GM21717 (cell line): ENCODE measurements around the gene TEAD2.
A peak's percentile ranks its signal among the peaks of the same experiment; 100 is the strongest.
"Not testable (repeated sequence)": the region's sequence is repeated elsewhere in the genome, so short reads cannot be mapped to it uniquely, and the experiment has no call there.

Experiments
- ATAC-seq: cut with Tn5 transposase; IDR thresholded peaks from one replicate; pipeline ENCODE4 v1.9.1; 2021; ENCODE audit warnings: mild to moderate bottlenecking, moderate library complexity; ENCODE audit not compliant: unreplicated experiment

TEAD2 gene

DNA sequence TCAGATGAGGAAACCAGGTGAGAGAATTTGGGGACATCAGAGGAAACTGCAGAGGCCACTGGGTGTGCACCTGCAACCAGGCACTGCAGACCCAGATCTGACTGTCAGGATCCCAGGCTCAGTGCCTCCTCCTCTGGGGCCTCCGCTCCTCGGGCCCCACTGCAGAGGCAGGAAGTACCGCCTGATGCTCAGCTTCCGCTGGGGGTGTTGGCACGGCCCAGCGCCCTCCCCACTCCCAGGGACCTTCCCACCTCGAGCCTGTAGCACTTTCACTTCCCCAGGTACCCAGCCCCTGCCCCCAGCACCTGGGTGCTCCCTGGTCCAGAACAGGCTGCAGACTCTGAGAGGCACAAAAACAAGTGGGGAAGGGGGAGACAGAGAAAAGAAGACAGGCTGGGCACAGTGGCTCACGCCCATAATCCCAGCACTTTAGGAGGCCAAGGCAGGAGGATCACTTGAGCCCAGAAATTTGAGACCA, 28.4 kb downstream of the TEAD2 start:
- ATAC-seq: peak; percentile 35

DNA sequence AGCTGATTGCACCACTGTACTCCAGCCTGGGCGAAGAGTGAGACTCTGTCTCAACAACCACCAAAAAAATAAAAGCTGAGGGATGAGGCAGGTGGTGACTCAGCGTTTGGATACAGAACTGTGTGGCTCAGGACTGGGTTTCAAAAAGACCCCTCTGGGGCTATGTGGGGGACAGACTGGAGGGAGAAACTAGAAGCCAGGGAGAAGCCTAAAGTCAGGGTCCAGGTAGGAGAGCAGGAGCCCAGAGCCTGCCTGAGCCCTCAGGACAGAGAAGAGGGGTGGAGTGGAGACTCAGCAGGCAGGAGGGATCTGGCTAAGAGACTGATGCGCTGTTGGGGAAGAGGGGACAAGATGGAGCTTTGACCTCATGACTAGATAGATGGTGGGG, 28.8 kb downstream of the TEAD2 start:
- no peak for ATAC-seq

DNA sequence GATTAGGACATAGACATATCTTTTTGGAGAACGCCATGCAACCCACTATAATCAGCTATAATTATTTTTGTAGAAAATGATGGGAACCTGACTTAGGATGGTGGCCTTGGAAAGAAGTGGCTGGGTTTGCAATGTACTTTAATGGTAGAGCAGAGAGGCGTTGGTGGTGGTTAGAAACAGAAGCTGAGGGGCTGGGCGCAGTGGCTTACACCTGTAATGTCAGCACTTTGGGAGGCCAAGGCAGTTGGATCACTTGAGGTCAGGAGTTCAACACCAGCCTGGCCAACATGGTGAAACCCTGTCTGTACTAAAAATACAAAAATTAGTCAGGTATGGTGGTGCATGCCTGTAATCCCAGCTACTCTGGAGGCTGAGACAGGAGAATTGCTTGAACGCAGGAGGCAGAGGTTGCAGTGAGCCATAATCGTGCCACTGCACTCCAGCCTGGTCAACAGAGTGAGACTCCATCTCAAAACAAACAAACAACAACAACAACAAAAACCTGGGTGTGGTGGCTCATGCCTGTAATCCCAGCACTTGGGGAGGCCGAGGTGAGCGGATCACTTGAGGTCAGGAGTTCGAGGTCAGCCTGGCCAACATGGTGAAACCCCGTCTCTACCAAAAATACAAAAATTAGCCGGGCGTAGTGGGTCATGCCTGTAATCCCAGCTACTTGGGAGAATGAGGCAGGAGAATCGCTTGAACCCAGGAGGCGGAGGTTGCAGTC, 29.4 kb downstream of the TEAD2 start:
- ATAC-seq: not testable (repeated sequence)

DNA sequence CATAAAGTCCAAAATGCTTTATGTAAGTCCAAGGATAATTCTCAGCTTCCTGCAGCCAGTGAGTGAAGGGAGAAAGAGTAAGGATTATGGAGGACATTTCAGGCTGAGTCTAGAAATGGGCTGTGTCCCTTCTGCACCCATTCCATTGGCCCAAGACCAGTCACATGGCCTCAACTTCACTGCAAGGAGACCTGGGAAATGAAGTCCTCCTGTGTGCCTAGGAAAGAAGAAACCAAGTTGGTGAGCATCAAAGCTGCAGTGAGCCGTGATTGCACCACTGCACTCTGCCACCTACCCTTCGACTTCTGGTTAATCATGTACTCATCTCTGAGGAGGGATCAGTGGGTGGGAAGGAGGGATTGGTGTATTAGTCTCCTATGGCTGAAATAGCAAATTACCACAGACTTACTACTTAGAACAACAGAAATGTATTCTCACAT, 30.6 kb downstream of the TEAD2 start:
- peak; percentile 32 for ATAC-seq

DNA sequence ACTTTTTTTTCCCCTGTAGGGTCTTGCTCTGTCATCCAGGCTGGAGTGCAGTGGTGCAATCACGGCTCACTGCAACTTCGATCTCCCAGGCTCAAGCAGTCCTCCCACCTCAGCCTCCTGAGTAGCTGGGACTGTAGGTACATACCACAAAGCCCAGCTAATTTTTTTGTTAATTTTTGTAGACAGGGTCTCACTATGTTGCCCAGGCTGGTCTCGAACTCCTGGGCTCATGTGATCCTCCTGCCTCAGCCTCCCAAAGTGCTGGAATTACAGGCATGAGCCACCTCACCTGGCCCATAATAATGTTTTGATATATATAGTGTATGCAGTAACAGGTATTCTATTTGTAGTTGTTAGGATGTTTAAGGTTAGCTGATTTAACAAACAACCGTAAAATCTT, 31.0 kb downstream of the TEAD2 start:
- ATAC-seq: not testable (repeated sequence)

DNA sequence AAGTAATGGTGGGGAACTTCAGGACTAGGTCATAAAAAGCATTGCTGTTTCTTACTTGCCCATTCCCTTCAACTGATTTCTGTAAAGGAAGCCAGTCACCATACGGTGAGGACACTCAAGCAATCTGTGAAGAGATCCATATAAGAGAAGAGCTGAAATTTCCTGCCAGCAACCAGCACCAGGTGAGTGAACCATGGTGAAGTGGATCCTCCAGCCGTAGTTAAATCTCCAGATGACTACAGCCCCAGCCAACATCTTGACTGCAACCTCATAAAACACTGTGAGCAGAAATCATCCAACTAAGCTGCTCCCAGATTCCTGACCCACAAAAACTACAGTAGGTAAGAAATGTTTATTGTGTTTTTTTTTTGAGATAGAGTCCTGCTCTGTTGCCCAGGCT, 33.5 kb downstream of the TEAD2 start:
- ATAC-seq: no peak

DNA sequence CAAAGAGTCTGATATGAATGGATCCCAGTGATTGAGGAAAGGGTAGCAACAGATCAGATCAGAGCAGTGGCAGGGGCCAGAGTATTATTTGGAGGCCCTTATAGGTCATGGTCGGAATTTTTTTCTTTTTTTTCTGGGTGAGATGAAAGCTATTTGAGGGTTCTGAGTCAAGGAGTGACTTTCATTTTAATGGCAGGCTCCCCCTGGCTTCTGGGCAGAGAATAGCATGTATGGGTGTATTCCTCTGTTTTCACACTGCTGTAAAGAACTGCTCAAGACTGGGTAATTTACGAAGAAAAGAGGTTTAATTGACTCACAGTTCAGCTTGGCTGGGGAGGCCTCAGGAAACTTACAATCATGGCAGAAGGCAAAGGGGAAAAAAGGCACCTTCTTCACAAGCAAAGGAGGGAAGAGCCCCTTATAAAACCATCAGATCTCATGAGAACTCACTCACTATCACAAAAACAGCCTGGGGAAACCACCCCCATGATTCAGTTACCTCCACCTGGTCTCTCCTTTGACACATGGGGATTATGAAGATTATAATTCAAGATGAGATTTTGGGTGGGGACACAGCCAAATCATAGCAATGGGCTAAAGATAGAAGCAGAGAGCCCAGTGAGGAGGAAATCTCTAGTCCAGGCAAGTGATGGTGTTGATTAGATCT, 34.2 kb downstream of the TEAD2 start:
- no peak for ATAC-seq

DNA sequence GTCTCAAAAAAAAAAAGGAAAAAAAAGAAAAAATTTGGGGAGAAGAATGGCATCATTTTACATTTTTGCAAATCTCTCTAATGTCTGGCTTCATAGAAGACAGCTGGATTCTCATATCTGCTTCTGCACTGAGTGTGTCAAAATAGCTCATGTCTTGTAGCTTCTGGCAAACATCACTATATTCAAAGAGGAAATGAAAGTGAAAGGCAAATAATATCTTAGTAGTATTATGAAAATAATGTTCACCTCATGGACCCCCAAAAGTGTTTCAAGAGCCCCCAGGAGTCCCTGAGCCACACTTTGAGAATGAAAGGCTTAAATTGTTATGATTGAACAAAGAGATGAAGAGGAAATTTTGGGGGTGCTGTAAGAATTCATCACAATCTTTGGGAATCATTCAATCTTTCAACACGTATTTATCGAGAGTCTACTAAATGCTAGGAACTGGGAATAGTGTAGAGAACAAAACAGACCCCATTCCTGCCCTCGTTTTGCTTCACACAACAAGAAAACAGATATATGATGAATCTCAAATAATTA, 36.0 kb downstream of the TEAD2 start:
- ATAC-seq: no peak

DNA sequence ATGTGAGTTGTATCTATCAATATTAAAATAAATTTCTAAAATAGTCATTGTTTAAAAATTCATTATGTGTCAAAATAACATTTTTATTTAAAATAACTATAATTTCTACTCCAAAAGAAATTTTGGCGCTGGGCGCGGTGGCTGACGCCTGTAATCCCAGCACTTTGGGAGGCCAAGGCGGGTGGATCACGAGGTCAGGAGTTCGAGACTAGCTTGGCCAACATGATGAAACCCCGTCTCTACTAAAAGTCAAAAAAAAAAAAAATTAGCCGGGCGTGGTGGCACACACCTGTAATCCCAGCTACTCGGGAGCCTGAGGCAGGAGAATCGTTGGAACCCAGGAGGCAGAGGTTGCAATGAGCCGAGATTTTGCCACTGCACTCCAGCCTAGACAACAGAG, 36.5 kb downstream of the TEAD2 start:
- ATAC-seq: not testable (repeated sequence)

DNA sequence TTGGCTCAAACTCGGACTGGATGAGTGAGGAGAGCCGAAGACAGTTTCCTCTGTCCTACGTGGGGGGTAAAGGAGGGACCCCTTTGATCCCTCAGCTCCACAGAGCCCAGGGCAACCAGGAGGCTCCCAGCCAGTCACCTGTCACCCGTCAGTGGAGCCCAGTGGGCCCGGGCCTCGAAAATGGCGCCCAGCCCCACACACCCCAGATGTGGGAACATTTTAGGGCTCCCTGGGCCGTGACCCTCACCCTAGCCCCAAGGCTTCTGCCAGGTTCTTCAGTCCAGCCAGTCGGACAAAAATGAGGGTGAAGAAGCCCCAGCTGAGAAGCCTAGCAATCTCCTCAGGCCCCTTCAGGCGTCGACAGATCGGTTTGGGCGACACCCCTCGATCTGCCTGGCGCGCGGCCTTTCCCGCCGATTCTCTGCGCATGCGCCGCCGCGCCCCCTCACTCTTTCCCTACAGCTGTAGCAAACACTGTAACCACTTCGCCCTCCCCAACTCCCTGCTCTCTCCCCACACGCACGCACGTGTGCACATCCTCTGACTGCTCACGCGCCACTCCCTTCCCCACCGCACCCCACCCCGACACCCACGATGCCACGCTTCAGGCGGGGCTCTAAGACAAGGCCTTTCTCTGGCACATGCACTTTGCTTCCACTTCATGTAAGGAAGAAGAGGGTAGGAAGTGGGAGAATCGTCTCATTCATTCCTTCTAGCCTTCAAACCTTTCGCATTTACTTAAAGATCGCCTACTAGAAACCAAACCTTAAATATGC, 37.2 kb downstream of the TEAD2 start, which contains the start of gene SLC6A16:
TSS of gene SLC6A16 (minus strand) at position 391 of the 776 bp plus-strand sequence. CDS start 13,844 bp downstream, outside the sequence.
- ATAC-seq: no peak

DNA sequence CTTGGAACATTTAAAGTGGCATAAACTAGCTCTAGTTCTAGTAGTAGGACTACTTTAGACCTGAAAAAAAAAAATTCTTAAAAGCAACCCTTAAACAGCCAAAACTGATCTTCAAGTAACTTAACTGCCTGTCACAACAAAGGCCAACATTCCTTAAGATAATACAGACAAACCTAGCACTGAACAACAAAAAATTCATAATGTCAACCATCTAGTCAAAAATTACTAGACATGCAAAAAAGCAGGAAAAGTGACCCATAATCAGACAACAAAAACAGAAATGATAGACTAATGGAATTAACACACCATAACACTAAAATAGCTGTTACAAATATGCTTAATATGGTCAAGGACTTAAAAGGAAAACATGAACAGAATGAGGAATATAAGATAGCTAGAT, 43.9 kb downstream of the TEAD2 start:
- ATAC-seq: no peak

DNA sequence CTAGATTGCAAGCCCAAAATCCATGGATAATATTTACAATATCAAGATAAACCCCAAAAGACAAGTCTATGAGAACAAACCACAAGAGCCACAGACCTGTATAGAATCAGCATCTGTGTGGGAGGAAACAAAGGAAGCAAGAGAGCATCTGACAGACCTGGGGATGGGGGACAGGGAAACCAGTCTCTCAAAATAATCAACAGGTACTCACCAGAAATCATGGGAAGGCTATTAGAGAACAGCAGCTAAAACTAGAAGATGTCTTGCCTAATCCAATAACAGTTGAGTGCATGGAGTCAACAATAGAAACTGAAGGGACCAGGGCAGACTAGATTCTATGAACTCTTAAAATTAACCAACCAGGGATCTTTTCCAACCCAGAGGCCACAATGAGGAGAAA, 45.9 kb downstream of the TEAD2 start:
- ATAC-seq: no peak

DNA sequence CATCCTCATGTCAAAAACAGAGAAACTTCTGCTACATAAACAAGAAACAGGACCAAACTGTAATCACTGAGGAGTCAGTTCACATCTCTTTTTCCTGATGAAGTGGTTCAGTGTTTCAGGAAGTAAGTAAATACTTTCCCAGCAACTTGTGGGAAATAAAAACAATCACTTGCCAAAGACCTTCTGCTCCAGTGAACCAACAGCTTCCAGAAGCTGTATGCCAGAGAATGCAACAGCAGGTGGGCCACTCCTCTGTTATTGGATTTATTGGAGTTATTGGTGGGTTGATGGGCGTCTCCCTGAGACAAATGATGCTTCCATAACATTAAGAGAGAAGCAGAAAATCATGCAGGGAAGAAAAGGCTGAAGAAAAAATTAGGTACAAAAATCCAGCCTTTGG, 47.1 kb downstream of the TEAD2 start:
- no peak for ATAC-seq

DNA sequence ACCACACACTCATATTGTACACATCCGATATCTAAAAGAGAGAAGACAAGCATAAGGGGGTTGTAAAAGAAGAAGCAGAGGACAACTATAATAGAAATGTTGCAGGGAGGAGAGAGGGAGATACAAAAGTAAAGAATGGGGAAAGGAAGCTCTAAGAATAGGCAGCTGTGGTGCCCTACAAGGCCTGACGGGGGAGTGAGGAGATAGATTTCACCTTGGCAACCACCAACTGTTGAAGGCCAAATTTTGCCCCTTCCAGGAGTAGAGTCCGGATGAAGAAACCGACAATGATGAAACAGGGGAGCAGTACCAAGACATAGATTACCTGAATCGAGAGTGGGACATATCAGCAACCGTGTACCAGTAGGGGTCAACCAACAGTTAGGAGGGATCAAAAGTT, 53.1 kb downstream of the TEAD2 start:
- ATAC-seq: no peak

DNA sequence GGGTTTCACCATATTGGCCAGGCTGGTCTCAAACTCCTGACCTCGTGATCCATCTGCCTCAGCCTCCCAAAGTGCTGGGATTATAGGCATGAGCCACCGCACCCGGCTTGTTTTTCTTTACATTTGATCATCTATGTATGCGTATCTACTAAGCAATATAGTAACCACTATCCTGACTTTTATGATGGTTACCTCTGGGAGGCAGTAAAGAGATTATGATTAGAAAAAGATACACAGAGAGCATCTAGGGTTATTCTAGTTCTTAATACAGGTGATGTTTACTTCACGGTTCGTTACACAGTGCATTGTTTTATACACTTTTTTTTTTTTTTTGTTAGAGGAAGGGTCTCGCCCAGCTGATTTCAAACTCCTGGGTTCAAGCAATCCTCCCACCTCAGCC, 55.5 kb downstream of the TEAD2 start:
- ATAC-seq: not testable (repeated sequence)

DNA sequence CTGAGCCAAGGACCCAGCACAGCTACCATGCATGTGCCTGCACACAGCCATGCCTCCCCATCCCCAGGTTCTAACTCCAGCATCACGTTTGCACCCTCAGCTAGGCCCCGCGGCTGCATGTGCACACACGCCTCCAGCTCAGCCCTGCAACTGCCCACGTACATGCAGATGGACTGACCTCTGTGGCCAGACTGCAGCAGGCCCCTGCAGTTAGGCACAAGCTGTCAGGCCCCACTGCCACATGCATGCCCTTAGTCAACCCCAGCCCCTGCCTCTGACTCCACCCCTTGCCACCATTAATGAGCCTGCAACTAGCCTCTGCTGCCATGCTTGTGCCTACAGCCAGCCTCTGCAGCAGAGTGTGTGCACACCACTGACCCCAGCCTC, 60.4 kb downstream of the TEAD2 start:
- ATAC-seq: no peak

DNA sequence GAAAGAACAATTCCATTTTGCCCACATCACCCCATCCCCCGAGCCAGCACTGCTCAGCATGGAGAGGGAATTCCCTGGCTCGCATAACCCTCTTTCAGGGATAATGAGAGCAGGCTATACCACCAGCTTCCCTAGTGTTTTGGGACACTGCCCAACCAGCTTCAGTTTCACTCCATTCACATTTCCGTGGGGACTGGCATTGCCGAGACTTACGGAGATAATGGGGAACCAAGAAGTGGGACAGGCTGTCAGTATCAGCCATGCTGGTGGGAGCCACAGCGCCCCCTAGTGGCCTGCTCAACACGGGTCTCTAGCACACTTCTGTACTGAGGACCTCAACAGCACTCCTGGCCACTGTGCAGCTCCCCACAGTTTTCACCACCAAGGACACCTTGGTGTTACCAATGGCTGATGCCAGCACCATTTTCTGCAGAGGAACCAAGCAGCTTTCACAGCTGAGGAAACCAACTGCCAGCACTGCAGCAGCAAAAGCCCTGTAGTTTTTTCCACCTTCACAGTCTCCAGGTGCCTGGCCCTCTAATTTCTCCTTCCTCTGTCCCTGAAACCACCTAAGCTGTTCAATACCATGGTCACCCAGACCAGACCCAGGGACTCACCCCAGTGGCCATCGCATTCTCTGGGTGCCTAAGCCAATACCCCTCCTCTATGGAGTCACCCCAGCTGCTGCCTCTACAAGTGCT, 60.9 kb downstream of the TEAD2 start:
- no peak for ATAC-seq

DNA sequence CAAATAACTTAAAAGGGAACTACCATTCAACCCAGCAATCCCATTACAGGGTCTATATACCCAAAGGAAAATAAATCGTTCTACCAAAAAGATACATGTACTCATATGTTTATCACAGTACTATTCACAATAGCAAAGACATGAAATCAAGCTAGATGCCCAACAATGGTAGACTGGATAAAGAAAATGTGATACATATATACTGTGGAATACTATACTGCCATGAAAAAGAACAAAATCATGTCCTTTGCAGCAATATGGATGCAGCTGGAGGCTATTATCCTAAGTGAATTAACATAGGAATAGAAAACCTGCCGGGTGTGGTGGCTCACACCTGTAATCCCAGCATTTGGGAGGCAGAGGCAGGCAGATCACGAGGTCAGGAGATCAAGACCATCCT, 63.6 kb downstream of the TEAD2 start:
- ATAC-seq: not testable (repeated sequence)

DNA sequence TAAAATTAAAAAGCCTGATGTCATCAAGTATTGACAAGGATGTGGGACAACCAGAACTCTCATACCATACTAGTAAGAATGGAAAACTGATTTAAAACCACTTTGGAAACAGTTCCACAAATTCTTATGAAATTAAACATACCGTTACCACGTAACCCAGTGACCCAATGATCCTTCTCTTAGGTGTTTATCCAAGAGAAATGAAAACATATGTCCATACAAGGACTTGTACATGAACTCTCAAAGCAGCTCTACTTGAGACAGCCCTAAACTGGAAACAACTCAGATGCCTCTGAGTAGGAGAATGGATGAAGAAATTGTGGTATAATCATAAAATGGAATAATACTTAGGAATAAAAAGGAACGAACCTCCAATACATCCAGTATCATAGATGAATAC, 64.8 kb downstream of the TEAD2 start:
- ATAC-seq: no peak

DNA sequence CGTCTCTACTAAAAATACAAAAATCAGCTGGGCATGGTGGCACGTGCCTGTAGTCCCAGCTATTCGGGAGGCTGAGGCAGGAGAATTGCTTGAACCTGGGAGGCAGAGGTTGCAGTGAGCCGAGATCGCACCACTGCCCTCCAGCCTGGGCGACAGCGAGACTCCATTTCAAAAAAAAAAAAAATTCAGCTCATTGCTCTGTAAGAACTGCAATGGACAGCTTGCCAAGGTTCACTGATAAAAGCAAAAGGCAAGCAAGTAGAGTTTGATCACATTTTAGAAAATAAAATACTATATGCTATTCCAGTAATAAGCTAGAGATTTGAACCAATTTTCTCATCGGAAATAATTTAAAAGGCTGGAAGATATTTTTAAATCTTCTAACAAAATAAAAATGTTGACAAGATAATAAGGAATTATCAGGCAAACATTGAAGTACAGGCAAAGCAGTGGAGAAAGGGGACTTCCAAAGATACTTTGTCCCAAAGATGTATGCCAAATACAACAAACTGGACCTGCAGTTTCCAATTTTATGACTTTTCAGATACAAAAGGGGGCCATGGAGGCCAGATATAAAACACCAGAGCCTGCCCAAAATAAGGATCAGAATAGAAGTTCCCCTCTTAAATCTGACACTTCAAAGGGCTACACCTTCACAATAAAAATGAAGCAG, 66.9 kb downstream of the TEAD2 start:
- no peak for ATAC-seq
